PFSK-1 (cell line): ENCODE results near the gene DPM2.

Source experiments
- POLR2AphosphoS5 ChIP-seq: IDR thresholded peaks from 2 replicates; pipeline ENCODE4 v1.6.1; 2012; ENCODE audit warnings: low read depth, mild to moderate bottlenecking, control low read depth, low read length, moderate library complexity
- SIN3A ChIP-seq: IDR thresholded peaks from 2 replicates; pipeline ENCODE4 v1.6.1; 2012; ENCODE audit warnings: mild to moderate bottlenecking, low read length, moderate library complexity, borderline replicate concordance; ENCODE audit not compliant: insufficient read depth

DNA sequence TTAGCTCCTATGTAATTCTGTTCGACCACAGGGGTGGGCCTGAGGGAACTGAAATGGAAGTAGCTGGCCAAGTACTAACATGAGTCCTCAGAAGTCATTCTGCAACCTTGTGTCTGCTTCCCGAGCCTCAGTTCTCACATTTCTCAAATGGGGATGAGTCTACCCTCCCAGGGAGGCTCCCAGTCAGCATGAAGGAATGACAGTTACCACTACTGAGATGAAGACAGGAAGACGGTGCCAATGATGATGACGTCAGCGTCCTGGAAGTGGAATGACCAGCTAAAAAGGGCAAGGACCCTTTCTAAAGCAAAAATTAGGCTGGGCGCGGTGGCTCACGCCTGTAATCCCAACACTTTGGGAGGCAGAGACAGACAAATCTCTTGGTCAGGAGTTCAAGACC is 13.9 kb downstream of the DPM2 start:
- TF ChIP-seq POLR2AphosphoS5 (no peak), SIN3A (no peak)
